Anterior cingulate cortex (tissue), 58 donors: ENCODE data around the gene COL1A2.

ENCODE experiments used
- DNase-seq, 58 donors: peaks; one replicate each; lab custom pipeline; 2025; lab: John Stamatoyannopoulos, UW

The COL1A2 gene

GRCh38 chr7:94476251-94476840 is 81.7 kb downstream of the COL1A2 start:
- no peak for DNase-seq

- no peak for DNase-seq
Measured at GRCh38 chr7:94477878-94478277, 83.2 kb downstream of the COL1A2 start.

GRCh38 chr7:94478648-94479214 is 84.0 kb downstream of the COL1A2 start:
- no peak for DNase-seq
